NCI-H2196 treated with DMSO at 0.1 percent for 48 hours (cell line): ENCODE measurements around the gene CERK.

Experiments used
- DNase-seq: peaks from one replicate; lab custom pipeline; 2025; ENCODE audit not compliant: unreplicated experiment; lab: John Stamatoyannopoulos, UW

The CERK gene

GRCh38 chr22:46703171-46703995 is 34.7 kb downstream of the CERK start:
- no peak for DNase-seq

GRCh38 chr22:46701262-46701661 is 36.8 kb downstream of the CERK start:
- no peak for DNase-seq

- no peak for DNase-seq
Measured at GRCh38 chr22:46699091-46699490, 39.0 kb downstream of the CERK start.

GRCh38 chr22:46697811-46698515 is 40.1 kb downstream of the CERK start:
- DNase-seq: no peak

GRCh38 chr22:46696614-46697013 is 41.4 kb downstream of the CERK start:
- no peak for DNase-seq

- peak; percentile 27 for DNase-seq
Measured at GRCh38 chr22:46696229-46696518, 41.9 kb downstream of the CERK start.

- DNase-seq: no peak
Measured at GRCh38 chr22:46695346-46696228, 42.5 kb downstream of the CERK start.

GRCh38 chr22:46694416-46695170 is 43.5 kb downstream of the CERK start:
- no peak for DNase-seq

GRCh38 chr22:46693634-46694415 is 44.2 kb downstream of the CERK start:
- DNase-seq: no peak

GRCh38 chr22:46691571-46691970 is 46.5 kb downstream of the CERK start:
- no peak for DNase-seq

GRCh38 chr22:46690146-46690545 is 47.9 kb downstream of the CERK start:
- no peak for DNase-seq

- DNase-seq: no peak
Measured at GRCh38 chr22:46688949-46689348, 49.1 kb downstream of the CERK start.

GRCh38 chr22:46687460-46687859 is 50.6 kb downstream of the CERK start:
- no peak for DNase-seq

- no peak for DNase-seq
Measured at GRCh38 chr22:46687048-46687444, 51.0 kb downstream of the CERK start.

GRCh38 chr22:46686221-46687047 is 51.6 kb downstream of the CERK start:
- DNase-seq: no peak

- peak; percentile 52 for DNase-seq
Measured at GRCh38 chr22:46684706-46685105, 53.3 kb downstream of the CERK start.

GRCh38 chr22:46682011-46682731 is 55.9 kb downstream of the CERK start:
- no peak for DNase-seq

GRCh38 chr22:46681010-46681409 is 57.0 kb downstream of the CERK start:
- no peak for DNase-seq
